HG03060 (cell line): ENCODE results near the gene TPRG1L.

Source experiments
- ATAC-seq: cut with Tn5 transposase; IDR thresholded peaks from one replicate; pipeline ENCODE4 v1.9.1; 2021; ENCODE audit warnings: low read depth, moderate number of reproducible peaks; ENCODE audit not compliant: unreplicated experiment

The TPRG1L gene

DNA sequence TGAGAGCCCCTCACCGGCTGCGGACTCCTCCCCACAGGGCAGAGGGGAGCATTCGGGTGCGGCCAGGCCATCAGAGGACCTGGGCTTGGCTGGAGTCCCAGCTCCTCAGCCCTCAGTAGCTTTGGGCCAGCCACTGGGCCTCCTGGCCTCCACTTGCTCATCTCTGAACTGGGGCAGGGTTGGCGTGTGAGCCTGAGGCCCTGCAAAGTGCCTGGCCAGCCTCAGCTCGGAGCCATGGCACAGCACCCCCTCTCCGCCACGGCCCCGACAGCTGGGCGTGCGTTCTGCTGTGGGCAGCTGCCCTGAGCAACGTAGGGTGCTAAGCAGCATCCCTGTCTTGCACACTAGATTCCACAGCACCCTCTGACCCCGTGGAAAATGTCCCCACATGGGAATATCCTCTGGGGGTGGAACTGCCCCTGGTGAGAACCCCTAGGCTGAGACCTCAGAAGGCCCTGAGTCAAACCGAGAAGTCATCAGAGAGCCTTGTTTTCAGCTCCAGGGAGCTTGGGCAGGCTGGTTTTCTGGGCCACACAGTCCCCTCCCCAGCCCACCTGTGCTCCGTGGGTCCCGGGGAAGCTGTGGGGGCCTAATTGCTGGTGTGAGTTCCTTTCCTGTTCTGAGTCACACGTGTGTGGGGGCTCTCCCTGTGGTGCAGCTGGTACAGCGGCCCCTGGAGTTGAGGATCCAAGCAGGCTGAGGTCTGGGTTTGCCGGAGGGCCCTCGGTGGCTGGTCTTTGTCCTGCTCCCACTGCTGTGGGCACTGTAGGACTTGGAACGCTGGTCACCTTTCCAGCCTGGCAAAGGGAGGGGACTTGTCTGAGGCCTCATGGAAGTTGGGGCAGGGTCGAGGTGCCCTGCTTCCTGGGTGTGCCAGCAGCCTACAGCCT lies 52.0 kb downstream of the TPRG1L start:
- ATAC-seq: peak; percentile 45

DNA sequence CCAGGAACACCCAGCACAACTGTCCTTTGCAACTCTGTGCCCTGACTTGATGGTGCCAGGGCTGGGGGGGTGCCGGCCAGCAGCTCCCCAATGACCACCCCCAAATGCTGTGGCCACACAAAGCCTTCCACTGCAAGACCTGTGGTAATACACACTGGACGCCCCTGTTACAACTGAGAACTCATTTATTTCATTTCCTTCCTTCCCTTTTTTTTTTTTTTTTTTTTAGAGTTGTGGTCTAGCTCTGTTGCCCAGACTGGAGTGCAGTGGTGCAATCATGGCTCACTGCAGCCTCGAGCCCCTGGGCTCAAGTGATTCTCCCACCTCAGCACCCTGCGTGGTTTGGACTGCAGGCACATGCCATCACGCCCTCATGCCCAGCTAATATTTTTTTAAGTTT lies 52.7 kb downstream of the TPRG1L start:
- ATAC-seq: no peak

DNA sequence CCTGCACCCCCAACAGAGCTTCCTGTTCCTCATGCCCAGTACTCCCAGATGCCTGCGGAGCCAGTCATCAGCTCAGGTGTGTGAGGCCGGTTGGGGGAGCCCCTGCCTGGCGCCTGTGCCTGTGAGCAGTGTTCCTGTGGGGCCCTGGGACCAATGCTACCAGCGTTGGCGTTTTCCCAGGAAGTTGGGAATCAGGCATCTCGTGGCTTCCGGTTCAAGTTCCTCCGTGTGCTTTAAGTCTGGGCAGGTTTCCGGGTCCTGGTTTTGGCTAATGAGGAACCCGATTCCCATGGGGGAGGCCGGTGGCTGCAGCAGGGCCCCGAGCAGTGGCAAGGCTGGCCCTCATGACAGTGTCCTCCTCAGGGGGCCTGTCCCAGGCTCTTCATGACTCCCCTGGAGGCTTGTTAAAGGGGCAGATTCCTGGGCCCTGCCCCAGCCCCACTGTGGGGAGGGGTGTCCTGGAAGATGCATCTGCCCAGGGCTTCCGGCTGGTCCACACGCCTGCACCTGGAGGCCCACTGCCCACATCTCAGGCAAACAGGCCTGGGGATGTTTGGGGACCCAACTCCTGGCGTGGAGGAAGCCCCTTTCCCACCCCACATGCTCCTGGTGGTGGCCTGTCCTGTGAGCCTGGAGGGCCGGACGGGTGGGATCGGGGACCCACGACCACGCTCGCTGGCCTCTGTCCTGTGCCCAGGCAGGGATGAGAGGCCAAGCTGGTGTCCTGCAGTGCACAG lies 53.7 kb downstream of the TPRG1L start:
- ATAC-seq: no peak

DNA sequence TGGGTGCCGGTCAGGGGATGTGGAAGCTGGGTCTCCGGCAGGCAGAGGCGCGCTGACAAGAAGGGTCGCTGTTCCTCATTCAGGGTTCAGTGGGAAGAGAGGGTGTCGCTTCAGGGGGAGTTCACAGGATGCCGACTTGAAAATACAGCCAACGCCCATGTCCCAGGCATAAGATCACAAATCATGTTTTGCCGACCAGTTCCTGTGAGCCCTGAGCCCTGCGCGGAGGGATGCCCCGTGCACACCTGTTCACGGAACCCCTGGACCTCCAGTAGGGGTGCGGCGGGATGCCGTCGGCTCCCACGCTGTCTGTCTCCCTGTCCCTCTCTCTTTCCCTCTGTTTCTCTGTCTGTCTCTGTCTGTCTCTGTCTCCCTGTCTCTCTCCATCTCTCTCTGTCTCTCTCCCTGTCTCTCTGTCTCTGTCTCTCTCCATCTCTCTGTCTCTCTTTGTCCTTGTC lies 54.3 kb downstream of the TPRG1L start:
- ATAC-seq: no peak
